ENCODE data around the gene UIMC1. TPM values are rescaled to one million over a fixed set of nuclear protein-coding genes. Genes with fewer than 3 reads are reported as not detected.

The UIMC1 gene
- total RNA-seq, 4 donors from 2014 or later: 12.3 to 93.2 (median 50.0) TPM

DNA sequence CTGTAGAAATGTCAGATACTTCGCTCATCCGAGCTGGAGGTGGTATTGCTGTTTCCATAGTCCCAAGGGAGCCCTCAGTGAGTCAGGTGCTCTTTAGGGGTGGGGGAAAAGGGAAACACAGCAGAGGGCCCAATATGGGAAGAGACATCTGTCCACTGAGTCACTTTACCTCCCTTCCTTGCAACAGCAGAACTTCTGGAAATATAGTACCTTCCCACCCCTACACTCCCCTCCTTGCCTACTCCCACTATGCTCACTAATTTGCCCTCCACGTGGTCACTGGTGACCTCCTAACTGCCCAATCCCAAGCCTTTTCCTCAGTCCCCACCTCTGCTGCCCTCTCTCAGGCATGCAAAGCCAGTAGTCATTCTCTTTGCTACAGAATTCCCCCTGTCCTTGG lies 109.3 kb downstream of the UIMC1 start:
- no peak overlapping the region for H3K4me3 ChIP-seq

GRCh38 chr5:176895831-176896230 lies 110.7 kb downstream of the UIMC1 start:
- H3K27ac ChIP-seq: no peak overlapping the region

More for the DNA sequence above, 109.3 kb downstream of the UIMC1 start:
- Histone ChIP-seq H3K36me3 (no peaks in the 10 kb centered on the region), H3K27me3 (no peaks in the 10 kb centered on the region), H3K4me1 (no peaks in the 10 kb centered on the region), H3K27ac (no peak overlapping the region), H3K9me3 (no peaks in the 10 kb centered on the region)
- no peak for DNase-seq
- intact Hi-C loops (cut with DNase I; ENCODE audit: low total_unique reads): no loop called here
- no peak for TF ChIP-seq POLR2A (IDR thresholded peaks at IDR 0.05)
- TF ChIP-seq, protein P1, sequence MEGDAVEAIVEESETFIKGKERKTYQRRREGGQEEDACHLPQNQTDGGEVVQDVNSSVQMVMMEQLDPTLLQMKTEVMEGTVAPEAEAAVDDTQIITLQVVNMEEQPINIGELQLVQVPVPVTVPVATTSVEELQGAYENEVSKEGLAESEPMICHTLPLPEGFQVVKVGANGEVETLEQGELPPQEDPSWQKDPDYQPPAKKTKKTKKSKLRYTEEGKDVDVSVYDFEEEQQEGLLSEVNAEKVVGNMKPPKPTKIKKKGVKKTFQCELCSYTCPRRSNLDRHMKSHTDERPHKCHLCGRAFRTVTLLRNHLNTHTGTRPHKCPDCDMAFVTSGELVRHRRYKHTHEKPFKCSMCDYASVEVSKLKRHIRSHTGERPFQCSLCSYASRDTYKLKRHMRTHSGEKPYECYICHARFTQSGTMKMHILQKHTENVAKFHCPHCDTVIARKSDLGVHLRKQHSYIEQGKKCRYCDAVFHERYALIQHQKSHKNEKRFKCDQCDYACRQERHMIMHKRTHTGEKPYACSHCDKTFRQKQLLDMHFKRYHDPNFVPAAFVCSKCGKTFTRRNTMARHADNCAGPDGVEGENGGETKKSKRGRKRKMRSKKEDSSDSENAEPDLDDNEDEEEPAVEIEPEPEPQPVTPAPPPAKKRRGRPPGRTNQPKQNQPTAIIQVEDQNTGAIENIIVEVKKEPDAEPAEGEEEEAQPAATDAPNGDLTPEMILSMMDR (IDR thresholded peaks at IDR 0.05): no peak

GRCh38 chr5:176894298-176894697 lies 112.3 kb downstream of the UIMC1 start:
- Histone ChIP-seq H3K9me3 (no peaks in the 10 kb centered on the region), H3K36me3 (no peaks in the 10 kb centered on the region), H3K27me3 (no peaks in the 10 kb centered on the region), H3K4me1 (no peaks in the 10 kb centered on the region), H3K27ac (no peak overlapping the region), H3K4me3 (no peak overlapping the region)
- intact Hi-C loops (cut with DNase I; ENCODE audit: low total_unique reads): no loop called here
- TF ChIP-seq, protein P1 (IDR thresholded peaks at IDR 0.05): no peak
- no peak for TF ChIP-seq POLR2A (IDR thresholded peaks at IDR 0.05)
- no peak for DNase-seq

More at GRCh38 chr5:176895831-176896230, 110.7 kb downstream of the UIMC1 start:
- Histone ChIP-seq H3K36me3 (no peaks in the 10 kb centered on the region), H3K4me3 (no peak overlapping the region), H3K27me3 (no peaks in the 10 kb centered on the region), H3K4me1 (no peaks in the 10 kb centered on the region), H3K9me3 (no peaks in the 10 kb centered on the region)
- intact Hi-C loops (cut with DNase I; ENCODE audit: low total_unique reads): no loop called here
- TF ChIP-seq POLR2A (IDR thresholded peaks at IDR 0.05): no peak
- TF ChIP-seq, protein P1 (IDR thresholded peaks at IDR 0.05): no peak
- DNase-seq: no peak

DNA sequence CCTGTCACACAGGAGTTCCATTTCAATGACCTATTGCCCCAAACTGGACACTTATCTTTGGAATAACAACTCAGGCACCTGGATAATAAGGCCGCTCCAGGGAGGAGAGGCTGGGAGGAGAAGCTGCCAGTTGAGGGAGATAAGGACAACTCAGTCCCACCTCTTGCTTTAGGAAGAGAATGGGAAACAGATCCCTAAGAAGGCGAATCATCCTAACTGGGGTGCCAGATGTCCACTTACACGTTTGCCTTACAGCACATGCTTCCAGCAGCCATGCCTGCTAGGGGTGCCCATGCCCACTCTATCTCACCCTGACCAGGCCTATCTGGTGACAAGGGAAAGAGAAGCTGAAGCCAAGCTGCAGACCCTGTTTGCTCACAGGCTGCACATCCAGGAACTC lies 113.9 kb downstream of the UIMC1 start:
- no peak for DNase-seq
- no peak for TF ChIP-seq POLR2A (IDR thresholded peaks at IDR 0.05)
- TF ChIP-seq, protein P1 (IDR thresholded peaks at IDR 0.05): no peak
- H3K36me3 ChIP-seq: no peaks in the 10 kb centered on the region
- no peaks in the 10 kb centered on the region for H3K27me3 ChIP-seq
- no peaks in the 10 kb centered on the region for H3K4me1 ChIP-seq
- no peak overlapping the region for H3K4me3 ChIP-seq
- no peaks in the 10 kb centered on the region for H3K9me3 ChIP-seq
- H3K27ac ChIP-seq: no peak overlapping the region
- intact Hi-C loops (cut with DNase I; ENCODE audit: low total_unique reads): no loop called here

DNA sequence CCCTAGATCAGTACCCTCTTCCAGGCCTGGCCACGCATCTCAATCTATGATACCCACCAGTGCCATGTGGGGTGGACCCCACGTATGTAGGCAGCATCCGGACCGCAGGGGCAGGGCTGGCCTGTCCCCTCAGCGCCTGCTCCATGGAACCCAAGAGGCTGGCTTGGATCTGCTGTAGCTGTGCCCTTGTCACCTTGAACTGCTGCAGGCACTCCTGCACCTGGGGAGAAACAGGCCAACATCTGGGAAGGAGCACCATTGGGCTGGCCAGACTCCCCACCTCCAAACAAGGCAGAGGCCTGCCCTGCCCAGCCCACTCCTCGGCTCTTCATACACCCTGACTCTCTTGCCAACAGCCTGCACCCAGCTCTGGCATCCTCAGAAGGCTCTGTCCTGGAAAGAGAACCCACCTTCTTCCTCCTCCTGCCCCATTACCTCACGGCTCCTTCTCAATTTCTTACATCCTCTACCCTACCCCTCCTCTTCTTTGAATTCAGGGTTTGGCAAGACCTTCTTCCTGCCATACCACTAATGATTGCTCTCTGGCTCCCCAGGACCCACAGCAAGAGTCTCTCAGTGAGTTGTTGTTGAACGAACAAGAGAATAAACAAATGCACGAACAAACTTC lies 115.1 kb downstream of the UIMC1 start:
- TF ChIP-seq, protein P1 (IDR thresholded peaks at IDR 0.05): no peak
- TF ChIP-seq POLR2A (IDR thresholded peaks at IDR 0.05): no peak
- no peak for DNase-seq
- Histone ChIP-seq H3K27ac (no peak overlapping the region), H3K4me1 (no peaks in the 10 kb centered on the region), H3K27me3 (no peaks in the 10 kb centered on the region), H3K36me3 (no peaks in the 10 kb centered on the region), H3K9me3 (no peaks in the 10 kb centered on the region), H3K4me3 (no peak overlapping the region)
- intact Hi-C loops (cut with DNase I; ENCODE audit: low total_unique reads): no loop called here
